SK-N-SH (cell line): ENCODE results near the gene KIF1C. TPM values are rescaled to one million over a fixed set of nuclear protein-coding genes. Genes with fewer than 3 reads are reported as not detected.

Experiments used
- CTCF ChIA-PET: fragments of 300-600, 350-600 bp; formaldehyde crosslinking; extraction: SDS; loops from one replicate; lab custom pipeline; 2021; lab: Yijun Ruan, JAX
- POLR2A ChIA-PET: fragments of 350-600 bp; sonication (Branson Sonifier 250); formaldehyde crosslinking; extraction: SDS; loops from one replicate; lab custom pipeline; 2020; ENCODE audit warnings: antibody characterized with exemption, inconsistent platforms; lab: Yijun Ruan, JAX
- DNase-seq: peaks from one replicate; pipeline ENCODE4 v3.0.0; 2012
- H2AFZ ChIP-seq: fragments of 200-600 bp; sonication (generic); 2 replicates; pipeline ENCODE4 v1.8.1; 2016; ENCODE audit warnings: antibody characterized with exemption, mild to moderate bottlenecking, low read depth
- H3F3A ChIP-seq: fragments of 200-600 bp; sonication (generic); replicated peaks from 2 replicates; pipeline ENCODE3; 2016; ENCODE audit warnings: antibody characterized with exemption, mild to moderate bottlenecking; ENCODE audit not compliant: insufficient read depth
- H3K27ac ChIP-seq, 2 experiments: fragments of 200-500 bp in 1 of 2; fragments of 200-600 bp in 1 of 2; sonication (Bioruptor generic) in 1 of 2; sonication (generic), shearing (Covaris generic) in 1 of 2; 2 replicates each; pipeline versions ENCODE4 v1.5.1 to v1.6.1; 2014 to 2016; ENCODE audit warnings: low read depth in 2 of 2, inconsistent platforms in 1 of 2, low read length in 1 of 2, mild to moderate bottlenecking in 1 of 2, mixed read lengths in 1 of 2
- H3K27me3 ChIP-seq: fragments of 200-600 bp; sonication (generic), shearing (Covaris generic); 2 replicates; pipeline ENCODE4 v1.6.1; 2016; ENCODE audit warnings: mixed run types; ENCODE audit not compliant: insufficient read depth
- H3K36me3 ChIP-seq, 2 experiments: fragments of 200-500 bp in 1 of 2; fragments of 200-600 bp in 1 of 2; sonication (Bioruptor generic) in 1 of 2; sonication (generic) in 1 of 2; replicated peaks in 1 of 2; 2 replicates each; pipeline versions ENCODE3 to v1.5.1; 2014 to 2016; ENCODE audit warnings: low read length in 1 of 2, mild to moderate bottlenecking in 1 of 2; ENCODE audit not compliant: insufficient read depth in 2 of 2, control insufficient read depth in 1 of 2
- H3K4me1 ChIP-seq, 2 experiments: fragments of 200-500 bp in 1 of 2; fragments of 200-600 bp in 1 of 2; sonication (Bioruptor generic) in 1 of 2; sonication (generic), shearing (Covaris generic) in 1 of 2; 2 replicates each; pipeline versions ENCODE4 v1.5.1 to v1.6.1; 2014 to 2016; ENCODE audit warnings: low read depth in 1 of 2, low read length in 1 of 2, mixed run types in 1 of 2; ENCODE audit not compliant: insufficient read depth in 2 of 2, control insufficient read depth in 1 of 2
- H3K4me2 ChIP-seq: fragments of 200-600 bp; sonication (generic), shearing (Covaris generic); 2 replicates; pipeline ENCODE4 v1.6.1; 2017; ENCODE audit warnings: mixed run types
- H3K4me3 ChIP-seq, 2 experiments: fragments of 200-500 bp in 1 of 2; fragments of 200-600 bp in 1 of 2; sonication (Bioruptor generic) in 1 of 2; sonication (generic), shearing (Covaris generic) in 1 of 2; 2 replicates each; pipeline versions ENCODE4 v1.5.1 to v1.8.1; 2014 to 2016; ENCODE audit warnings: low read depth in 2 of 2, inconsistent platforms in 1 of 2, low read length in 1 of 2, mild to moderate bottlenecking in 1 of 2, mixed read lengths in 1 of 2, moderate library complexity in 1 of 2
- H3K79me2 ChIP-seq: fragments of 200-600 bp; sonication (generic); 2 replicates; pipeline ENCODE4 v1.8.1; 2017; ENCODE audit warnings: mild to moderate bottlenecking; ENCODE audit not compliant: insufficient read depth
- H3K9ac ChIP-seq: fragments of 200-600 bp; sonication (generic); 2 replicates; pipeline ENCODE4 v1.6.1; 2017; ENCODE audit warnings: mixed run types
- H3K9me2 ChIP-seq: fragments of 200-600 bp; sonication (generic); 2 replicates; pipeline ENCODE4 v1.6.1; 2017; ENCODE audit warnings: mixed run types
- H3K9me3 ChIP-seq: fragments of 200-600 bp; sonication (generic); 2 replicates; pipeline ENCODE4 v1.6.1; 2017; ENCODE audit warnings: mixed run types, mild to moderate bottlenecking, moderate library complexity
- H4K20me1 ChIP-seq: fragments of 200-600 bp; sonication (generic); 2 replicates; pipeline ENCODE4 v1.6.1; 2017; ENCODE audit warnings: mild to moderate bottlenecking, mixed run types; ENCODE audit not compliant: insufficient read depth
- CHD2 ChIP-seq: fragments of 150-350 bp; IDR thresholded peaks from 2 replicates; pipeline ENCODE4 v1.6.1; 2018; ENCODE audit warnings: low read length; ENCODE audit not compliant: partially characterized antibody
- CTCF ChIP-seq: fragments of 200-600 bp; sonication (generic); IDR thresholded peaks from 2 replicates; pipeline ENCODE4 v1.6.1; 2017; ENCODE audit warnings: antibody characterized with exemption, mild to moderate bottlenecking, moderate library complexity
- EP300 ChIP-seq, 2 experiments: IDR thresholded peaks; 2 replicates each; pipeline versions ENCODE4 v1.4.0 to v1.6.1; 2012; ENCODE audit warnings: borderline replicate concordance in 1 of 2, low read depth in 1 of 2, low read length in 1 of 2
- GATA2 ChIP-seq: sonication (generic); formaldehyde crosslinking; IDR thresholded peaks from 2 replicates; pipeline ENCODE4 v1.5.0; 2020; ENCODE audit warnings: mild to moderate bottlenecking, missing genetic modification reagents
- JUND ChIP-seq: IDR thresholded peaks from 2 replicates; pipeline ENCODE4 v1.4.0; 2012
- MEF2A ChIP-seq: IDR thresholded peaks from 2 replicates; pipeline ENCODE4 v1.4.0; 2012; ENCODE audit warnings: low read depth, borderline replicate concordance
- NFIC ChIP-seq: IDR thresholded peaks from 2 replicates; pipeline ENCODE4 v1.4.0; 2012; ENCODE audit warnings: borderline replicate concordance
- NRF1 ChIP-seq: IDR thresholded peaks from 2 replicates; pipeline ENCODE4 v1.6.1; 2012; ENCODE audit warnings: low read depth, mild to moderate bottlenecking, low read length
- RFX5 ChIP-seq: IDR thresholded peaks from 2 replicates; pipeline ENCODE4 v1.6.1; 2012; ENCODE audit warnings: mild to moderate bottlenecking, improper control_type of control experiment, low read length
- SIN3A ChIP-seq: IDR thresholded peaks from 2 replicates; pipeline ENCODE4 v1.6.1; 2012; ENCODE audit warnings: low read depth, mild to moderate bottlenecking, low read length, moderate library complexity, borderline replicate concordance
- TEAD4 ChIP-seq: IDR thresholded peaks from 2 replicates; pipeline ENCODE4 v1.4.0; 2012; ENCODE audit warnings: mild to moderate bottlenecking, borderline replicate concordance; ENCODE audit not compliant: insufficient read depth
- whole genome bisulfite sequencing: methylation state at CpG from one replicate; pipeline ENCODE4 v1.1.6; 2017; ENCODE audit warnings: low lambda C conversion rate; 5-methylcytosine and 5-hydroxymethylcytosine counted together
- polyA plus RNA-seq, 3 experiments: library from polyadenylated mRNA; depleted of rRNA; stranded (reverse); fragments of >200 nt; gene quantifications; 2 replicates each; pipeline ENCODE4 v1.2.3, GENCODE V29; 2012
- TF ChIP-seq, protein P1 (sequence below): IDR thresholded peaks from 2 replicates; pipeline ENCODE4 v1.6.1; 2012; ENCODE audit warnings: mild to moderate bottlenecking, low read depth, low read length, moderate library complexity
- TF ChIP-seq, protein P2 (sequence below): IDR thresholded peaks from 2 replicates; pipeline ENCODE4 v1.4.0; 2012; ENCODE audit warnings: low read depth, borderline replicate concordance

The KIF1C gene
- polyA plus RNA-seq, 1 of the 3 experiments (the other 2 are of a cell fraction): 58.2 TPM

GRCh38 chr17:5049314-5049841 is 51.6 kb downstream of the KIF1C start:
- ChIA-PET POLR2A (no interaction called here), CTCF (interaction anchor here (0.9 to 1.8 kb wide), 4 partner anchors 12 to 62 kb away, joined by 3 to 12 read pairs (median 4); partner anchors contain the start of gene CAMTA2)
- Histone ChIP-seq H3K36me3 (no peaks in the 10 kb centered on the region), H3K9ac (no peak overlapping the region), H3K4me1 (peaks cover 0 to 2% of the 10 kb centered on the region in 2 experiments; a peak in 1 of 4 replicates), H4K20me1 (no peaks in the 10 kb centered on the region), H3K27ac (peak overlapping the region in 1 of 2 experiments; percentile 12; a peak in 1 of 4 replicates), H3K4me2 (no peak overlapping the region), H3K9me2 (no peaks in the 10 kb centered on the region), H3F3A (no peaks in the 10 kb centered on the region), H3K27me3 (no peaks in the 10 kb centered on the region), H3K79me2 (no peaks in the 10 kb centered on the region), H3K4me3 (no peak overlapping the region), H3K9me3 (no peaks in the 10 kb centered on the region), H2AFZ (peak overlapping the region; percentile 37; the same call in 1 of the 2 replicates)
- 70% methylated on average over 5 of the region's 5 CpGs for WGBS
- TF ChIP-seq, protein P1, sequence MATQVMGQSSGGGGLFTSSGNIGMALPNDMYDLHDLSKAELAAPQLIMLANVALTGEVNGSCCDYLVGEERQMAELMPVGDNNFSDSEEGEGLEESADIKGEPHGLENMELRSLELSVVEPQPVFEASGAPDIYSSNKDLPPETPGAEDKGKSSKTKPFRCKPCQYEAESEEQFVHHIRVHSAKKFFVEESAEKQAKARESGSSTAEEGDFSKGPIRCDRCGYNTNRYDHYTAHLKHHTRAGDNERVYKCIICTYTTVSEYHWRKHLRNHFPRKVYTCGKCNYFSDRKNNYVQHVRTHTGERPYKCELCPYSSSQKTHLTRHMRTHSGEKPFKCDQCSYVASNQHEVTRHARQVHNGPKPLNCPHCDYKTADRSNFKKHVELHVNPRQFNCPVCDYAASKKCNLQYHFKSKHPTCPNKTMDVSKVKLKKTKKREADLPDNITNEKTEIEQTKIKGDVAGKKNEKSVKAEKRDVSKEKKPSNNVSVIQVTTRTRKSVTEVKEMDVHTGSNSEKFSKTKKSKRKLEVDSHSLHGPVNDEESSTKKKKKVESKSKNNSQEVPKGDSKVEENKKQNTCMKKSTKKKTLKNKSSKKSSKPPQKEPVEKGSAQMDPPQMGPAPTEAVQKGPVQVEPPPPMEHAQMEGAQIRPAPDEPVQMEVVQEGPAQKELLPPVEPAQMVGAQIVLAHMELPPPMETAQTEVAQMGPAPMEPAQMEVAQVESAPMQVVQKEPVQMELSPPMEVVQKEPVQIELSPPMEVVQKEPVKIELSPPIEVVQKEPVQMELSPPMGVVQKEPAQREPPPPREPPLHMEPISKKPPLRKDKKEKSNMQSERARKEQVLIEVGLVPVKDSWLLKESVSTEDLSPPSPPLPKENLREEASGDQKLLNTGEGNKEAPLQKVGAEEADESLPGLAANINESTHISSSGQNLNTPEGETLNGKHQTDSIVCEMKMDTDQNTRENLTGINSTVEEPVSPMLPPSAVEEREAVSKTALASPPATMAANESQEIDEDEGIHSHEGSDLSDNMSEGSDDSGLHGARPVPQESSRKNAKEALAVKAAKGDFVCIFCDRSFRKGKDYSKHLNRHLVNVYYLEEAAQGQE: no peak
- TF ChIP-seq JUND (no peak), GATA2 (CRISPR knock-in tag) (no peak), SIN3A (no peak), EP300 (IDR thresholded peaks at IDR 0.05; ENCODE audit: borderline replicate concordance in 1 of 2, low read depth in 1 of 2, low read length in 1 of 2) (no peak), TEAD4 (no peak), MEF2A (no peak), CHD2 (no peak), RFX5 (no peak), NFIC (no peak), CTCF (no peak), NRF1 (no peak)
- TF ChIP-seq, protein P2, sequence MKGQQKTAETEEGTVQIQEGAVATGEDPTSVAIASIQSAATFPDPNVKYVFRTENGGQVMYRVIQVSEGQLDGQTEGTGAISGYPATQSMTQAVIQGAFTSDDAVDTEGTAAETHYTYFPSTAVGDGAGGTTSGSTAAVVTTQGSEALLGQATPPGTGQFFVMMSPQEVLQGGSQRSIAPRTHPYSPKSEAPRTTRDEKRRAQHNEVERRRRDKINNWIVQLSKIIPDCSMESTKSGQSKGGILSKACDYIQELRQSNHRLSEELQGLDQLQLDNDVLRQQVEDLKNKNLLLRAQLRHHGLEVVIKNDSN: no peak
- DNase-seq: no peak
